B cell (primary cell): Measurements from ENCODE around the gene RPRD1B.

ENCODE experiments used
- CTCF ChIP-seq: fragments of 200-600 bp; IDR thresholded peaks from one replicate; pipeline ENCODE4 v1.8.0; 2022; ENCODE audit warnings: antibody characterized with exemption, mild to moderate bottlenecking
- EZH2 ChIP-seq: IDR thresholded peaks from 2 replicates; pipeline ENCODE4 v1.6.1; 2012; ENCODE audit warnings: borderline replicate concordance, low read depth, mild to moderate bottlenecking, moderate library complexity, low read length; ENCODE audit not compliant: insufficient read depth, poor library complexity, severe bottlenecking

- no peak for TF ChIP-seq CTCF
- TF ChIP-seq EZH2 = no peak
Measured at GRCh38 chr20:38115896-38116295, 82.3 kb downstream of the RPRD1B start.
